8988T (cell line): ENCODE measurements around the gene ZNF423.

Source experiments
- DNase-seq: peaks from one replicate; pipeline ENCODE4 v3.0.0; 2011

ZNF423 gene

GRCh38 chr16:49499869-49500610 lies 355.9 kb downstream of the ZNF423 start:
- no peak for DNase-seq

GRCh38 chr16:49499414-49499785 lies 356.5 kb downstream of the ZNF423 start:
- no peak for DNase-seq

GRCh38 chr16:49498666-49499413 lies 357.1 kb downstream of the ZNF423 start:
- no peak for DNase-seq

GRCh38 chr16:49498264-49498663 lies 357.6 kb downstream of the ZNF423 start:
- no peak for DNase-seq

GRCh38 chr16:49497466-49497865 lies 358.4 kb downstream of the ZNF423 start:
- DNase-seq = no peak

GRCh38 chr16:49496656-49497055 lies 359.3 kb downstream of the ZNF423 start:
- no peak for DNase-seq

GRCh38 chr16:49495596-49496355 lies 360.1 kb downstream of the ZNF423 start:
- no peak for DNase-seq

GRCh38 chr16:49494891-49495566 lies 360.9 kb downstream of the ZNF423 start:
- no peak for DNase-seq

GRCh38 chr16:49494474-49494873 lies 361.4 kb downstream of the ZNF423 start:
- DNase-seq = no peak

GRCh38 chr16:49493836-49494235 lies 362.1 kb downstream of the ZNF423 start:
- no peak for DNase-seq

GRCh38 chr16:49492896-49493626 lies 362.9 kb downstream of the ZNF423 start:
- no peak for DNase-seq

- DNase-seq = peak; percentile 95
Observed at GRCh38 chr16:49491771-49492761, 363.8 kb downstream of the ZNF423 start.

- DNase-seq = no peak
Observed at GRCh38 chr16:49491106-49491670, 364.7 kb downstream of the ZNF423 start.

GRCh38 chr16:49490321-49490705 lies 365.6 kb downstream of the ZNF423 start:
- no peak for DNase-seq

- DNase-seq = no peak
Observed at GRCh38 chr16:49489686-49490320, 366.1 kb downstream of the ZNF423 start.

- DNase-seq = no peak
Observed at GRCh38 chr16:49488740-49489525, 367.0 kb downstream of the ZNF423 start.

- no peak for DNase-seq
Observed at GRCh38 chr16:49488336-49488735, 367.6 kb downstream of the ZNF423 start.

- DNase-seq = no peak
Observed at GRCh38 chr16:49487746-49488145, 368.2 kb downstream of the ZNF423 start.

GRCh38 chr16:49486400-49486799 lies 369.5 kb downstream of the ZNF423 start:
- DNase-seq = no peak
